HG02870 (cell line): ENCODE results near the gene SLC7A14.
A peak's percentile ranks its signal among the peaks of the same experiment; 100 is the strongest.

Experiments
- ATAC-seq: cut with Tn5 transposase; IDR thresholded peaks from one replicate; pipeline ENCODE4 v1.9.1; 2021; ENCODE audit warnings: mild to moderate bottlenecking, moderate library complexity; ENCODE audit not compliant: unreplicated experiment

SLC7A14 gene

DNA sequence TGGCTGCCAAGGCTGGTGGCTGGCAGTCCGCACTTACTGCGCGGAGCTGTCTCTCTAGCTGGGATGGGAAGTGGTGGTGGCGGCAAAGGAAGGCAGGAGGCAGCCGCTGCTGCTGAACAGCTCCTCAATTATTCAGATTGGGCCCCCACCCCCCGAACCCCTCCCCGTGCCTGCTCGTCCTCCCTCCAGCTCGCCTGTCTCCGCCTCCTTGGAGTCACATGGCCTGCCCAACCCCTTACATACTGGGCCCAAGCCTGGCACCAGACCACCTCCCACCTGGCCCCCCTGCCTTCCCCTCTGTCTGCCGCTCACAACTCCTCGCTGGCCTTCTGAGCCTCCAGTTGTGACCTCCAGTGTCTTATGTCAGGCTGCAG, at the start of gene SLC7A14:
SLC7A14 (minus strand) TSS at position 139 of the 374 bp plus-strand sequence. CDS start 59,139 bp downstream, outside the sequence.
- ATAC-seq = no peak

DNA sequence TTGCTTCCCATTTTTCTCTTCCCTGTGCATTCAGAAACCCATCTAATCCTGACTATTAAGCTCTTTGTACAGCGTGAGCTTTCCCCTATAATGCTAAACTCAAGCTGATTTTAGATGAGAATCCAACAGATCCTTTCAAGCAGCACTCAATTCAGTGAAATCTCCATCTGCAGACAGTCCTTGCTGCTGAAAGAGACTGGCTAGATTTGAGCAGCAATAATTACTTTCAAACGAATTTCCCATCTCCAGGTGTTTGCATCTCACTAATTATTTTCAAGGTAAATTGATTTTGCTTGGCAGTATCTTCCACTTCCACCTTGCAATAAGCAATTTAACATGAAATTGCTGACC, 49.5 kb upstream of the SLC7A14 start:
- ATAC-seq = no peak

GRCh38 chr3:170634663-170635384, 48.9 kb upstream of the SLC7A14 start:
- ATAC-seq = peak; percentile 72

GRCh38 chr3:170633573-170633972, 47.7 kb upstream of the SLC7A14 start:
- no peak for ATAC-seq

- peak; percentile 72 for ATAC-seq
Observed at GRCh38 chr3:170632780-170633179, 46.9 kb upstream of the SLC7A14 start.

DNA sequence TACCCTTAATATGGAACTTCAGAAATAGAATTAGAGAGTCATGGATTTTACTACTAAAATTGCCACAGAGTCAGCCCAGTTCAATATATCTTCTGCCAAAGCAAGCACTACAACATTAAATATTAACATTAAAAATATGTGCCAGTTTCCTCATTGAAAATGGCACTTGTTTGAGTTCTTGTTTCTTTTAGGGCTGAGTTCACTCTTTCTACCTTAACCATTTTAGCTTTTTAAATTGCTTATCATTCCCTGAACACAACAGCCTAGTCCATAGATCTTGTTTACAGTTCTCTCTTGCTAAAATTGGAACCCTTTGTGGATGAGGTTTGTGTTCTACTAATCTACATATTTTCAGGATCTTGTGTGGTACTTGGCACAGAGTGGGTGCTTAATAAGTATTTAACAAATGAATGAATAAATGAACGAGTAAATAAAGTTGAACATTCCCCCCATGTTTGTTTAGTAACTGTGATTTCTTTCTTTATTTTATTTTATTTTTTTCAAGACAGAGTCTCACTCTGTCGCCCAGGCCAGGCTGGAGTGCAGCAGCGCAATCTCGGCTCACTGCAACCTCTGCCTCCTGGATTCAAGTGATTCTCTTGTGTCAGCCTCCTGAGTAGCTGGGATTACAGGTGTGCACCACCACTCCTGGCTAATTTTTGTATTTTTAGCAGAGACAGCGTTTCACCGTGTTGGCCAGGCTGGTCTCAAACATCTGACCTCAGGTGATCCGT, 46.0 kb upstream of the SLC7A14 start:
- no peak for ATAC-seq

DNA sequence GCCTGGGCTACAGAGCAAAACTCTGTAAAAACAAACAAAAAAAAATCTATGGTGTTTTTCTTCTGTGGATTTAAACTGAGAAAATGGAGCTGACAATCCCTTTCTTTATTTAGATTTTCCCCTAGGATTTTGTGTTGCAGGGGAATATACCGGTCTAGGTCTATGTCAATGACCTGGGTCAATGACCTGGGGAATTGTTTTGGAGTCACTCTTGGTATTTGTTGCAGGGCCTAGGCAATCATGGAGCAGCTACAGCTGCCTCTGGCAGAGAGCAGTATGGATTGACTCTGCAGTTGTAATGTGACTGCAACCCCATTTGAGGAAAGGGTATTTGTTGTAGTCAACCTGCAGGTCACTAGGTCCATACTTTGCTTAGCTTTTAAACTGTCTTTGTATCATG, 37.6 kb upstream of the SLC7A14 start:
- no peak for ATAC-seq

DNA sequence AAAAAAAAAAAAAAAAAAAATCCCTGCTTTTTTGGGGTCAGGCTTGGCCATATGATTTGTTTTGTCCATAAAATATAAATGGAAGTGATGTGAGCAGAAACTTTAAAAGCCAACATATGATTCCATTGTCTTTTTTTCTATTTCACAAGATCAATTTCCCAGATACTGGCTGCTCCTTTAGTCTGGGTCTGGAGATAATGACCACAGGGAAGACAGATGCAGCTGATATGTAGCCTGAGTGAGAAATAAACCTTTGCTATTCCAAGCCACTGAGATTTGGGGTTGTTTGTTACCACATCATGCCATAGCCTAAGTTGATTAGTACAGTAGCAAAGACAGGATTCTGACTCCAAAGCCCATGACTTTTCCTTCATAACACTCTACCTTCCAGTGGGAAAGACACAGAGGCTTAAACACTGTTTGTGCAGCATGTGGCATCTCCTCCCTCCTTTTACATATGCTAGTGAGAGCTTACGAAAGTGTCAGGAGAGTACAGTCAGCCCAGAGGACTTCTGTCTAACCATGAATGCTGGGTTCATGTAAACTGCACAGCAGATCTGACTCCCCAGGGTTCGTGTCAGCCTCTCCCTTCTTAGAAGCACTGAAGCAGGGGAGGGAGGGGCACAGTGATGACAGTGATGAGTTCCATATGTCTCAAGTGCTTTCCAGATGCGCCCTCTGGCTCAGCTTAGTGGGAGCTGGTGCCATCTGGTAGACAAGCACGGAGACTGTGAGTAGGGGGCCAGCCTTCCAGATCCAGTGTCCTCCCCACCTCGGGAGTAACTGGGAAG, 36.7 kb upstream of the SLC7A14 start:
- peak; percentile 65 for ATAC-seq

DNA sequence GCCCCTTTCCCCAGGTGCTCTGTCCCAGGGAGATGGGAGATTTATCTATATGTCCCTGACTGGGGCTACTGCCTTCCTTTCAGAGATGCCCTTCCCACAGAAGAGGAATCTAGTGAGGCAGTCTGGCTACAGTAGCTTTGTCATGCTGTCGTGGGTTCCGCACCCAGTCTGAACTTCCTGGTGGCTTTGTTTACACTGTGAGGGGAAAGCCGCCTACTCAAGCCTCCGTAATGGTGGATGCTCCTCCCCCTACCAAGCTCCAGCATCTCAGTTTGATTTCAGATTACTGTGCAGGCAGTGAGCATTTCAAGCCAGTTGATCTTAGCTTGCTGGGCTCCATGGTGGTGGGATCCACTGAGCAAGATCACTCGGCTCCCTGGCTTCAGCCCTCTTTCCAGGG, 35.4 kb upstream of the SLC7A14 start:
- ATAC-seq = no peak

- no peak for ATAC-seq
Observed at GRCh38 chr3:170614214-170614966, 28.5 kb upstream of the SLC7A14 start.

- no peak for ATAC-seq
Observed at GRCh38 chr3:170611751-170612150, 25.9 kb upstream of the SLC7A14 start.

DNA sequence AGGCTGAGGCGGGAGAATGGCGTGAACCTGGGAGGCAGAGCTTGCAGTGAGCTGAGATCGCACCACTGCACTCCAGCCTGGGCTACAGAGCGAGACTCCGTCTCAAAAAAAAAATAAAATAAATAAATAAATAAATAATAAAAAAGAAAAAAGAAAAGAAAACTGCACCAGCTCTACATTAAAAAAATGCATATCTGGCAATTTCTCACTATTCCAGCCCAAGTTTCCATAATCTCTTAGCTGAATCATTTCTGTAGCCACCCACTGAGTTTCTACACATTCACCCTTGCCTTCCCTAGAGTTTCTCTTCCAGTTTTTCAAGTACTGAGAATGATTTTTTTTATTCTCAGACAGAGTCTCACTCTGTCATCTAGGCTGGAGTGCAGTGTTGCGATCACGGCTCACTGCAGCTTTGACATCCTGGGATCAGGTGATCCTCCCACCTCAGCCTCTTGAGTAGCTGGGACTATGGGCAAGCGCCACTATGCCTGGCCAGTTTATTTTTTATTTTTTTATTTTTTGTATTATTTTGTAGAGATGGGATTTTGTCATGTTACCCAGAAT, 24.5 kb upstream of the SLC7A14 start:
- ATAC-seq = peak; percentile 54

DNA sequence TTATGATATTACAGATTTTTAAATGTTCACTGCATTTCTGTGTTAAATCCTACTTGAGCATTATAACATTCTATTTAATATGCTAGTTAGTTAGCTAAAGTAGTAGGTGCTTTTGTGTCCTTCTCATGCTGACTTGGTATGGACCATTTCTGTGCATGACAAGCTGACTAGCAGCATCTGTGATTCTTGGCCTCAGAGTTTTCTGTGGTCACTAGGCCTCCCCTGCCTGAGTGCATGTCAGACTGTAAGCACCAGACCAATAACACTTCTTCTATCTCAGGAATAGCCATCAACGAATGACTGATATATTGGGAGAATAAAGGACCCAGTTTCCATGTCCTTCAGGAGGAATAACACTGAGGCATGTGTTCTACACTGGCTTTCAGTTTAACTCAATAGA, 22.6 kb upstream of the SLC7A14 start:
- peak; percentile 67 for ATAC-seq

DNA sequence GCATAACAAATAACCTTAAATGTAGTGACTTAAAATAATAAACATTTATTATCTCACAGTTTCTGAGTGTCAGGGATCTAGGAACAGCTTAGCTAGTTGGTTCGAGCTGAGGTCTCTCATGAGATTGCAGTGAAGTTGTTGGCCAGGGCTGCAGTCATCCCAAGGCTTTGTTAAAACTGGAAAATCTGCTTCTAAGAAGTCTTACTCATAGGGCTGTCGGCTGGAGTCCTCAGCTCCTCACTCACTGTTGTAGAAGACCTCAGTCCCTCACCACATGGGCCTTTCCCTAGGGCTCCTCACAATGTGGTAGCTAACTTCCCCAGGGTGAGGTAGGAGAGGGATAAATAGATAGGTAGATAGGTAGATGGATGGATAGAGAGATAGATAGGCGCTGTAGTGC, 20.8 kb upstream of the SLC7A14 start:
- no peak for ATAC-seq

- ATAC-seq = no peak
Observed at GRCh38 chr3:170605490-170605889, 19.6 kb upstream of the SLC7A14 start.

DNA sequence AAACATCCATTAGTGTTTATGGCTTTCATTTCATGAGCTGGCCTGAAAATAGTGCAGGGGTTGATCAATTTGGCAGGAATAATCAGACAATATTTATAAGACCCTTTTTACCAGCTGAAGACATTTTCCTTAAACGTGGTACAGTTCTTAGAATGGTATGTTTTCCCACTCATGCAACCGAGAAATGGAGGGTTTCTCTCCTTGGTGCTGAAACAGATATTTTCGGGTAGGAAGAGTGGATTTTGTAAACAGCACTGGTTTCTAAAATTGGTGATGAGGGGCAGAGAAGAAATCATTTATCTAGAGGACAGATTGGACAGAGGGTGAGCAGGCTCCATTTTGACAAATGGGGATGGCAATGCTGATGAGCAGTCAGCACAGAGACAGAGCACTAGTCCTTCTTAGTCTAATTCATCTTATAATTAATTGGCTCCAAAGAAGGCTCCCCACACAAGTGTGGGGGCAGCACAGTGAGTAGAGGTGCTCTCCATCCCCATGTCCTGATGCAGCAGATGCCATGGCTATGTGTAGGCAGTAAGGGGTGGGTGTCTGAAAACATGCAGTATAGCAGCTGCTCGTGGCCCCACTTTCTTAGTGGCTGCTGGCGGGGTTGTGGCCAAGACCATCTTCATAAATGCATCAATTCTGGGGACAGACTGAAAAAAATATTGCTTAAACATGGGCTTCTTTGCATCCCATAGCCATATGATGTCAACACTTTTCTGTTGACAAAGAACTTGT, 18.1 kb upstream of the SLC7A14 start:
- ATAC-seq = no peak

GRCh38 chr3:170602556-170602955, 16.7 kb upstream of the SLC7A14 start:
- no peak for ATAC-seq

- no peak for ATAC-seq
Observed at GRCh38 chr3:170600005-170600624, 14.2 kb upstream of the SLC7A14 start.

- no peak for ATAC-seq
Observed at GRCh38 chr3:170599091-170599490, 13.2 kb upstream of the SLC7A14 start.

GRCh38 chr3:170598091-170598502, 12.2 kb upstream of the SLC7A14 start:
- ATAC-seq = no peak
